ENCODE measurements around the gene CMSS1.
"Not testable (repeated sequence)": the region's sequence is repeated elsewhere in the genome, so short reads cannot be mapped to it uniquely, and the experiment has no call there.

CMSS1 gene

DNA sequence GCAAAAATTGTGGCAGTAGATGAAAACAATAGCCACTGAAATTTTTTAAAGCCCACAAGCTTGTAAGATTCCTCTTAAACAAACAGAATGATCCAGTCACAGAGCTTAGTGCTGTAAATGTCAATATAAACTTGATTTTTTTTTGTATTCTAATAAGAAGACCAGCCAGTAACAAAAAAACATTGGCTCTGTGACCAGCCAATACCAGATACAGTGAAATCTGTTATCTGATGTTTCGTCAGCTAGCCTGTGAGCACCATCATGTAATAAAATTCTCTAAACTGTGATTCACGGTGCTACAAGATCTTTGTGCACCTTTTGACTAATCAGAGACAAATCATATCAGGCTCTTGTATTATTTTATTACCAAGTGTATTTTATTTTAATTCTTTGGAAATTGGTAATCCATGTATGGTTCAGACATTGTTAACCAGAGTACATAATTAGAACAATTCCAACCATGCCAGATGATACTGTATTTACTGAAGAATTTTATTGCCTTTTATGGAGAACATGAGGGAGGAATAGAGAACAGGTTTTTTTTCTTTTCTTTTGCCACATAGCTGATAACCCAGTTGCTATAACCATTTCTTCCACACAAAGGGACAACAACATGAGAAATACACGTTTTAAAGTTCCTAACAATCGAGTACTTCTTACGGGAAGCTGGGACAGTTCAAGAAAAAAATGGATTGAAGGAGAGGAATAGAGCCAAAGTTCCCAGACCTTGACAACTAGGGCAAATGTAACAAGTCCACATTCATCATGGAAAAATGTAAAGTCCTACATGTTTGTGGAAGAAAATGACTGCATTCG, 224.7 kb downstream of the CMSS1 start:
- H3K4me1 ChIP-seq (ENCODE audit: control insufficient read depth in 1 of 2, insufficient read depth in 2 of 2, low read length in 2 of 2) = peaks cover 7 to 9% of the 10 kb centered on the region in 2 donors
- H3K9me3 ChIP-seq (ENCODE audit: control insufficient read depth in 1 of 2, low read length in 2 of 2) = no peaks in the 10 kb centered on the region
- H3K36me3 ChIP-seq (ENCODE audit: control insufficient read depth in 1 of 2, insufficient read depth in 2 of 2, low read length in 2 of 2) = no peaks in the 10 kb centered on the region
- H3K4me3 ChIP-seq (ENCODE audit: low read depth in 1 of 2, low read length in 2 of 2) = peak overlapping the region in 1 of 2 donors; percentile 7
- peak overlapping the region; percentile 91 for H3K27ac ChIP-seq (ENCODE audit: low read length)
- H3K27me3 ChIP-seq (ENCODE audit: low read depth, low read length) = no peaks in the 10 kb centered on the region

GRCh38 chr3:100043271-100043670, 225.6 kb downstream of the CMSS1 start:
- Histone ChIP-seq H3K27ac (ENCODE audit: low read length) (peak overlapping the region; percentile 91), H3K36me3 (ENCODE audit: control insufficient read depth in 1 of 2, insufficient read depth in 2 of 2, low read length in 2 of 2) (no peaks in the 10 kb centered on the region), H3K9me3 (ENCODE audit: control insufficient read depth in 1 of 2, low read length in 2 of 2) (no peaks in the 10 kb centered on the region), H3K4me1 (ENCODE audit: control insufficient read depth in 1 of 2, insufficient read depth in 2 of 2, low read length in 2 of 2) (peaks cover 13 to 14% of the 10 kb centered on the region in 2 donors), H3K27me3 (ENCODE audit: low read depth, low read length) (no peaks in the 10 kb centered on the region), H3K4me3 (ENCODE audit: low read depth in 1 of 2, low read length in 2 of 2) (peak overlapping the region in 1 of 2 donors; percentile 7)

DNA sequence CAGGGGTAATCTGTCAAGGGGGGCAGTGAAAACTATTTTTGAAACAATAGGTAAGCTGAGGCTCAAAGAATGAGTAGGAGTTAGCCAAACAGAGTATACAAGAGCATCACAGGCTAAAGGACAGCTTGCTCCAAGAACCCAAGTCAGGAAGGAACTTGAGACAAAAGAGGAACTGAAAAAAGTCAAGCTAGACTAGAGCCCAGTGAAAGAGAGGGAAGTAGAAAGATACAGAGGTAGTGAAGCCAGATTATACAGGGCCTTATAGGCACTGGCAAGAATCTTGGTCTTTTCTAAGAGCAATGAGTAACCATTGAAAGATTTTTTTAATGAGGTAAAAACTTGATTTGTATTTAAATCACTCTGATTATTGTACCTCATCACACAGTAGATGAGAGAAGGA, 226.7 kb downstream of the CMSS1 start:
- no peaks in the 10 kb centered on the region for H3K36me3 ChIP-seq (ENCODE audit: control insufficient read depth in 1 of 2, insufficient read depth in 2 of 2, low read length in 2 of 2)
- H3K4me3 ChIP-seq (ENCODE audit: low read depth in 1 of 2, low read length in 2 of 2) = no peak overlapping the region
- peak overlapping the region; percentile 60 for H3K27ac ChIP-seq (ENCODE audit: low read length)
- peaks cover 13 to 17% of the 10 kb centered on the region in 2 donors for H3K4me1 ChIP-seq (ENCODE audit: control insufficient read depth in 1 of 2, insufficient read depth in 2 of 2, low read length in 2 of 2)
- H3K9me3 ChIP-seq (ENCODE audit: control insufficient read depth in 1 of 2, low read length in 2 of 2) = no peaks in the 10 kb centered on the region
- no peaks in the 10 kb centered on the region for H3K27me3 ChIP-seq (ENCODE audit: low read depth, low read length)

GRCh38 chr3:100045696-100046095, 228.0 kb downstream of the CMSS1 start:
- peaks cover 13 to 17% of the 10 kb centered on the region in 2 donors for H3K4me1 ChIP-seq (ENCODE audit: control insufficient read depth in 1 of 2, insufficient read depth in 2 of 2, low read length in 2 of 2)
- no peak overlapping the region for H3K4me3 ChIP-seq (ENCODE audit: low read depth in 1 of 2, low read length in 2 of 2)
- H3K36me3 ChIP-seq (ENCODE audit: control insufficient read depth in 1 of 2, insufficient read depth in 2 of 2, low read length in 2 of 2) = no peaks in the 10 kb centered on the region
- peak overlapping the region; percentile 64 for H3K27ac ChIP-seq (ENCODE audit: low read length)
- H3K9me3 ChIP-seq (ENCODE audit: control insufficient read depth in 1 of 2, low read length in 2 of 2) = no peaks in the 10 kb centered on the region
- no peaks in the 10 kb centered on the region for H3K27me3 ChIP-seq (ENCODE audit: low read depth, low read length)

GRCh38 chr3:100046986-100047385, 229.3 kb downstream of the CMSS1 start:
- no peaks in the 10 kb centered on the region for H3K9me3 ChIP-seq (ENCODE audit: control insufficient read depth in 1 of 2, low read length in 2 of 2)
- H3K4me3 ChIP-seq (ENCODE audit: low read depth in 1 of 2, low read length in 2 of 2) = no peak overlapping the region
- no peaks in the 10 kb centered on the region for H3K27me3 ChIP-seq (ENCODE audit: low read depth, low read length)
- H3K36me3 ChIP-seq (ENCODE audit: control insufficient read depth in 1 of 2, insufficient read depth in 2 of 2, low read length in 2 of 2) = no peaks in the 10 kb centered on the region
- peak overlapping the region; percentile 64 for H3K27ac ChIP-seq (ENCODE audit: low read length)
- H3K4me1 ChIP-seq (ENCODE audit: control insufficient read depth in 1 of 2, insufficient read depth in 2 of 2, low read length in 2 of 2) = peaks cover 13 to 17% of the 10 kb centered on the region in 2 donors

GRCh38 chr3:100047455-100048141, 229.9 kb downstream of the CMSS1 start:
- Histone ChIP-seq H3K36me3 (ENCODE audit: control insufficient read depth in 1 of 2, insufficient read depth in 2 of 2, low read length in 2 of 2) (no peaks in the 10 kb centered on the region), H3K4me3 (ENCODE audit: low read depth in 1 of 2, low read length in 2 of 2) (peak overlapping the region; percentile 11 to 18), H3K4me1 (ENCODE audit: control insufficient read depth in 1 of 2, insufficient read depth in 2 of 2, low read length in 2 of 2) (peaks cover 12 to 15% of the 10 kb centered on the region in 2 donors), H3K9me3 (ENCODE audit: control insufficient read depth in 1 of 2, low read length in 2 of 2) (no peaks in the 10 kb centered on the region), H3K27me3 (ENCODE audit: low read depth, low read length) (no peaks in the 10 kb centered on the region), H3K27ac (ENCODE audit: low read length) (peak overlapping the region; percentile 64)

- H3K4me3 ChIP-seq (ENCODE audit: low read depth in 1 of 2, low read length in 2 of 2) = peak overlapping the region; percentile 11 to 18
- peak overlapping the region; percentile 64 for H3K27ac ChIP-seq (ENCODE audit: low read length)
- no peaks in the 10 kb centered on the region for H3K36me3 ChIP-seq (ENCODE audit: control insufficient read depth in 1 of 2, insufficient read depth in 2 of 2, low read length in 2 of 2)
- H3K27me3 ChIP-seq (ENCODE audit: low read depth, low read length) = no peaks in the 10 kb centered on the region
- peaks cover 8 to 12% of the 10 kb centered on the region in 2 donors for H3K4me1 ChIP-seq (ENCODE audit: control insufficient read depth in 1 of 2, insufficient read depth in 2 of 2, low read length in 2 of 2)
- no peaks in the 10 kb centered on the region for H3K9me3 ChIP-seq (ENCODE audit: control insufficient read depth in 1 of 2, low read length in 2 of 2)
Observed at GRCh38 chr3:100048248-100048647, 230.6 kb downstream of the CMSS1 start.

- H3K9me3 ChIP-seq (ENCODE audit: control insufficient read depth in 1 of 2, low read length in 2 of 2); H3K27ac ChIP-seq (ENCODE audit: low read length); H3K36me3 ChIP-seq (ENCODE audit: control insufficient read depth in 1 of 2, insufficient read depth in 2 of 2, low read length in 2 of 2); H3K27me3 ChIP-seq (ENCODE audit: low read depth, low read length); H3K4me3 ChIP-seq (ENCODE audit: low read depth in 1 of 2, low read length in 2 of 2): not testable (repeated sequence)
- peaks cover 8 to 12% of the 10 kb centered on the region in 2 donors for H3K4me1 ChIP-seq (ENCODE audit: control insufficient read depth in 1 of 2, insufficient read depth in 2 of 2, low read length in 2 of 2)
Observed at GRCh38 chr3:100051513-100051912, 233.9 kb downstream of the CMSS1 start.

- Histone ChIP-seq H3K9me3 (ENCODE audit: control insufficient read depth in 1 of 2, low read length in 2 of 2) (no peaks in the 10 kb centered on the region), H3K4me1 (ENCODE audit: control insufficient read depth in 1 of 2, insufficient read depth in 2 of 2, low read length in 2 of 2) (no peaks in the 10 kb centered on the region), H3K27me3 (ENCODE audit: low read depth, low read length) (no peaks in the 10 kb centered on the region), H3K4me3 (ENCODE audit: low read depth in 1 of 2, low read length in 2 of 2) (no peak overlapping the region), H3K36me3 (ENCODE audit: control insufficient read depth in 1 of 2, insufficient read depth in 2 of 2, low read length in 2 of 2) (no peaks in the 10 kb centered on the region), H3K27ac (ENCODE audit: low read length) (no peak overlapping the region)
Observed at GRCh38 chr3:100053951-100054620, 236.4 kb downstream of the CMSS1 start.

DNA sequence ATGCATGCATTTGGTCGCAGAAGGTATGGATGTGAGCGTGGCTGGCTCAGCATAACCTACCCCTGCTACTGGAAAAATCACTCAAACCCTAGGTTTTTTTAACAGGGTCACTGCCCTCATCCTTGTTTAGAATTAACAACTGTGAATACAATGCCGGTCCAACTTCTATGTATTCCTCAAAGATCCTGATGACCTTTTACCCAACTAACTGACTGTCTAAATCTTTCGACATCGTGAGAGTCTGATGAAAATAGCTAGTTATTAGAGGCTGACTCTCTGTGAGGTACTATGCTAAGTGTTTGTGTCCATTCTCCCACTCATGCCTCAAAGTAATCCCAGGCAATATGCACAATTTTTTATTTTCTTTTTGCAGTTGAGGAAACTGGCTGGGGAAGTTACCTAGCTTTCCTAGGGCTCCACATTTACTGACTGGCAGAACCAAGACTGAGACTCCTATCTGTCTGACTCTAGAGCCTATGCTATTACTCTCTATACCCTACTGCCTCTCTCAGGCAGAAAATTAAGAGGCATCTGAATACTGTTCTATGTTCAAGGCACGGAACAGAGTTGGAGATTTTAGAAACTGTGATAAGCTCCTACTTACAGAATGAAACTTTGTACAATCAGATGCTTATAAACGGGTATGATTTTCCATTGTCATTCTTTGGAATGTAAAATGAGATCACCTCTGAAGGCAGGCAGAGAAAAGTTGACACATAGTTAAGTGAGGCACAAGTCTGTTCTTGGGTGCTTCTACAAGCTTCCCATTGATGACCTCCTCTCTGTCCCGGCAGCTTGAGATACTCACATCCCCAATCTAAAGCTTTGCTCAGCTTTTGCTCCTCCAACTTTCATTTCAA, 240.3 kb downstream of the CMSS1 start:
- H3K27ac ChIP-seq (ENCODE audit: low read length) = no peak overlapping the region

More for the DNA sequence above, 240.3 kb downstream of the CMSS1 start:
- Histone ChIP-seq H3K27me3 (ENCODE audit: low read depth, low read length) (no peaks in the 10 kb centered on the region), H3K4me1 (ENCODE audit: control insufficient read depth in 1 of 2, insufficient read depth in 2 of 2, low read length in 2 of 2) (peaks cover 0 to 3% of the 10 kb centered on the region in 2 donors), H3K4me3 (ENCODE audit: low read depth in 1 of 2, low read length in 2 of 2) (no peak overlapping the region), H3K9me3 (ENCODE audit: control insufficient read depth in 1 of 2, low read length in 2 of 2) (no peaks in the 10 kb centered on the region), H3K36me3 (ENCODE audit: control insufficient read depth in 1 of 2, insufficient read depth in 2 of 2, low read length in 2 of 2) (no peaks in the 10 kb centered on the region)
